LNCAP (cell line): ENCODE data around the gene ALDH5A1.

Source experiments
- TF ChIP-seq, protein P1 (sequence below): fragments of 450-650 bp; IDR thresholded peaks from 2 replicates; pipeline ENCODE4 v1.5.1; 2017; ENCODE audit warnings: mild to moderate bottlenecking

ALDH5A1 gene

DNA sequence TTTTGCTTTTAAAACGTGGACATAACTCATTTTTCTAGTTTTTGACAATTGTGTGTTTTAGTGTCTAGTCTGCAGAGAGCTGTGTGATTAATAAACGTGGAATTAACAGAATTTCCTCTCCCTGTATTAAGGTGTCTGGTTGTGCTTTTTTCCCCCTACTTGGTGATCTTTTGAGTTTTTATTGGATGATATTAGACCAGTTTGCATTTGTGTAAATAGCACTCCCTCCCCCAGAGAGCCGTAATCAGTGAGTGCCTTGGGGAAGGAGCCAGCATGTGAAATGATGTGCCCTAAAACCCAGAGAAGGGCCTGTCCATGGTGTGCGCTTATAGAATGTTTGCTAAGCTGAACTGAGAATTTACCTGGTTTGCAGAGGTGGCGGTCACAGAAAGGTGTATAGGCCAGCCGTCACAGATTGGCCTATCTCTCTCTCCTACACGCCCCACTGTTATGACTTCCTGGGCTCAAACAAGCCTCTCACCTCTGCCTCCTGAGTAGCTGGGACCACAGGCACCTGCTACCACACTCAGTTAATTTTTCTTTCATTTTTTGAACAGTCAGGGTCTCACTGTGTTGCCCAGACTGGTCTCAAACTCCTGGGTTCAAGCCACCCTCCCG lies 42.4 kb downstream of the ALDH5A1 start:
- TF ChIP-seq, protein P1, sequence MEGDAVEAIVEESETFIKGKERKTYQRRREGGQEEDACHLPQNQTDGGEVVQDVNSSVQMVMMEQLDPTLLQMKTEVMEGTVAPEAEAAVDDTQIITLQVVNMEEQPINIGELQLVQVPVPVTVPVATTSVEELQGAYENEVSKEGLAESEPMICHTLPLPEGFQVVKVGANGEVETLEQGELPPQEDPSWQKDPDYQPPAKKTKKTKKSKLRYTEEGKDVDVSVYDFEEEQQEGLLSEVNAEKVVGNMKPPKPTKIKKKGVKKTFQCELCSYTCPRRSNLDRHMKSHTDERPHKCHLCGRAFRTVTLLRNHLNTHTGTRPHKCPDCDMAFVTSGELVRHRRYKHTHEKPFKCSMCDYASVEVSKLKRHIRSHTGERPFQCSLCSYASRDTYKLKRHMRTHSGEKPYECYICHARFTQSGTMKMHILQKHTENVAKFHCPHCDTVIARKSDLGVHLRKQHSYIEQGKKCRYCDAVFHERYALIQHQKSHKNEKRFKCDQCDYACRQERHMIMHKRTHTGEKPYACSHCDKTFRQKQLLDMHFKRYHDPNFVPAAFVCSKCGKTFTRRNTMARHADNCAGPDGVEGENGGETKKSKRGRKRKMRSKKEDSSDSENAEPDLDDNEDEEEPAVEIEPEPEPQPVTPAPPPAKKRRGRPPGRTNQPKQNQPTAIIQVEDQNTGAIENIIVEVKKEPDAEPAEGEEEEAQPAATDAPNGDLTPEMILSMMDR: no peak

DNA sequence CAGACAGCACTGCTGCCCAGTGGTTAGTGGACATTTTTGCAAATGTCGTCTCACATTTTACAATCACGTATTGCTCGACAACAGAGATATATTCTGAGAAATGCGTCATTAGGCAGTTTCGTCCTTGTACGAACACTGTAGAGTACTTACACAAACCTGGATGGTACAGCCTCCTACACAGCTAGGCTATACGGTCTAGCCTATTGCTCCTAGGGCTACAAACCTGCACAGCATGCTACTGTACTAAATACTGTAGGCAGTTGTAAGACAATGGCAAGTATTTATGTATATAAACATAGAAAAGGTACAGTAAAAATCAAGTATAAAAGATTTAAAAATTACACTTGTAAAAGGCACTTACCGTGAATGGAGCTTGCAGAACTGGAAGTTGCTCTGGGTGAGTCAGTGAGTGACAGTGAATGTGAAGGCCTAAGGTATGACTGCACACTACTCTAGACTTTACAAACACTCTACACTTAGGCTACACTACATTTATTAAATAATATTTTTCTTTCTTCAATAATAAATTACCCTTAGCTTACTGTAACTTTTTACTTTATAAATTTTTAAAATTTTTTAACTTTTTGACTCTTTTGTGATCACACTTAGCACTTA lies 43.1 kb downstream of the ALDH5A1 start:
- TF ChIP-seq, protein P1: no peak

GRCh38 chr6:24539416-24539815 lies 44.6 kb downstream of the ALDH5A1 start:
- TF ChIP-seq, protein P1: no peak

DNA sequence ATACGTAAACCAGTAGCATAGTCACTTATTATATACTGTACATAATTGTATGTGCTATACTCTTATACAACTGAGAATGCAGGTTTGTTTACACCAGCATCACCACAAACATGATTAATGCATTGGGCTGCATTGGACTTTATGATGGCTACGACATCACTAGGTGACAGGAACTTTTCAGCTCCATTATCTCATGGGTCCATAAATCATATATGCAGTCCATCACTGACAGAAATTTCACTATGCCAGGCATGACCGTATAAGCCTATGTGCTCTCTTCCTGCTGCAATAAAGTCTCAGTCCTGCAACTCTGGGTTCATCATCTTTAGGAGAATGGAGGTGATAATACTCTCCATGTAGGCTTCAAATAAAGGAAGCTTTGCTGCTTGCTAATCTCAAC lies 45.4 kb downstream of the ALDH5A1 start:
- TF ChIP-seq, protein P1: no peak

GRCh38 chr6:24543683-24544082 lies 48.9 kb downstream of the ALDH5A1 start:
- TF ChIP-seq, protein P1: no peak

- TF ChIP-seq, protein P1: no peak
These were observed 50.4 kb downstream of the ALDH5A1 start for GRCh38 chr6:24545183-24545582.

DNA sequence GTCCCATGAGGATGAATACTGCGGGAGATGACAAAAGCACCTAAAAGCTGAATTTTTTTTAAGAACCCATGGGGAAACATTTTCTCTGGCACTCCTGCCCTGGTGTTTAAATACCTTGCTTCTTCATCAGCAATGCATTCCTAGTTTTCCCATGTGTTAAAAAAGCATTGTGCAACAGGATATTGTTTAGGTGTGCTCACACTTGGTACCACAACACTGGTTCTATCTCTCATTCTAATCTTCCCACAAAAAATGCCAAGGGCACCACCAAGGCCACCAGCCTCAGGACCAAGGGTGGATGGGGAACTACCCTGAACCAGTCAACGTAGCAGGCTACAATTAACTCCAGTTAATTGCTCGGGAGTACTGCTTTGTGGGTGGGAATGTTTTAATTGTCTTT lies 50.9 kb downstream of the ALDH5A1 start:
- TF ChIP-seq, protein P1: no peak
